H1 (cell line): ENCODE results near the gene SMIM24. TPM values are rescaled to one million over a fixed set of nuclear protein-coding genes. Genes with fewer than 3 reads are reported as not detected.

ENCODE experiments used
- CTCF ChIA-PET: fragments of 300-600 bp; sonication (Branson Sonifier 250); formaldehyde crosslinking; loops from one replicate; lab custom pipeline; 2021; ENCODE audit not compliant: partially characterized antibody; lab: Charles Lee
- POLR2A ChIA-PET: fragments of 300-600 bp; sonication (Branson Sonifier 250); formaldehyde crosslinking; loops from one replicate; lab custom pipeline; 2021; ENCODE audit warnings: inconsistent platforms; ENCODE audit not compliant: partially characterized antibody; lab: Charles Lee
- DNase-seq, 2 experiments: peaks; one replicate each; pipeline versions ENCODE4 v3.0.0 to v3.0.0-alpha.2; 2010 to 2022; ENCODE audit warnings: low spot score in 2 of 2, low read depth in 1 of 2, mixed read lengths in 1 of 2
- FAIRE-seq: peaks from 2 replicates; lab custom pipeline; 2011; peaks lifted over from hg19 to GRCh38; lab: Jason Lieb, UNC
- H2AFZ ChIP-seq: 2 replicates; pipeline ENCODE4 v1.8.1; 2012; ENCODE audit warnings: low read length, inconsistent platforms
- H2AK5ac ChIP-seq: 2 replicates; pipeline ENCODE4 v1.6.1; 2013; ENCODE audit warnings: low read depth, low read length
- H2BK120ac ChIP-seq: replicated peaks from 2 replicates; pipeline ENCODE3; 2013; ENCODE audit warnings: low read depth, low read length, inconsistent platforms
- H2BK12ac ChIP-seq: 2 replicates; pipeline ENCODE4 v1.6.1; 2013; ENCODE audit warnings: low read depth, low read length
- H2BK15ac ChIP-seq: 2 replicates; pipeline ENCODE4 v1.6.1; 2013; ENCODE audit warnings: low read length
- H2BK20ac ChIP-seq: 2 replicates; pipeline ENCODE4 v1.6.1; 2013; ENCODE audit warnings: low read length
- H2BK5ac ChIP-seq: 2 replicates; pipeline ENCODE4 v1.6.1; 2013; ENCODE audit warnings: low read depth, low read length
- H3K14ac ChIP-seq: 2 replicates; pipeline ENCODE4 v1.6.1; 2013; ENCODE audit warnings: inconsistent platforms; ENCODE audit not compliant: insufficient read length
- H3K18ac ChIP-seq: 2 replicates; pipeline ENCODE4 v1.6.1; 2013; ENCODE audit warnings: low read length; ENCODE audit errors: extremely low read depth
- H3K23ac ChIP-seq: 2 replicates; pipeline ENCODE4 v1.6.1; 2013; ENCODE audit warnings: inconsistent platforms; ENCODE audit not compliant: insufficient read length
- H3K23me2 ChIP-seq: 2 replicates; pipeline ENCODE4 v1.6.1; 2013; ENCODE audit warnings: low read depth, low read length
- H3K27ac ChIP-seq: 2 replicates; pipeline ENCODE4 v1.6.1; 2011; ENCODE audit warnings: low read depth, low read length, inconsistent platforms
- H3K27me3 ChIP-seq, 4 experiments: replicated peaks in 1 of 4; 1 replicate in 1 of 4; 2 replicates in 3 of 4; pipeline versions ENCODE4 v1.6.1 to v1.8.1; 2011 to 2013; ENCODE audit warnings: low read length in 3 of 4, mild to moderate bottlenecking in 3 of 4, inconsistent platforms in 2 of 4, mixed read lengths in 2 of 4, moderate library complexity in 1 of 4; ENCODE audit not compliant: control insufficient read depth in 3 of 4, insufficient read depth in 3 of 4; ENCODE audit errors: extremely low read depth in 1 of 4
- H3K36me3 ChIP-seq, 4 experiments: 2 replicates each; pipeline versions ENCODE4 v1.6.1 to v1.8.1; 2011 to 2013; ENCODE audit warnings: mild to moderate bottlenecking in 4 of 4, low read length in 3 of 4, moderate library complexity in 2 of 4, control low read depth in 1 of 4, inconsistent platforms in 1 of 4; ENCODE audit not compliant: insufficient read depth in 4 of 4, control insufficient read depth in 2 of 4
- H3K4ac ChIP-seq: replicated peaks from 2 replicates; pipeline ENCODE3; 2013; ENCODE audit warnings: low read length, low read depth, mixed read lengths, inconsistent platforms; ENCODE audit not compliant: insufficient read length
- H3K4me1 ChIP-seq, 4 experiments: replicated peaks in 1 of 4; 1 replicate in 1 of 4; 2 replicates in 3 of 4; pipeline versions ENCODE4 v1.6.1 to v1.8.1; 2011 to 2013; ENCODE audit warnings: low read length in 3 of 4, inconsistent platforms in 2 of 4, mixed read lengths in 1 of 4; ENCODE audit not compliant: insufficient read depth in 4 of 4, control insufficient read depth in 3 of 4
- H3K4me2 ChIP-seq, 2 experiments: 2 replicates each; pipeline versions ENCODE4 v1.6.1 to v1.8.1; 2011 to 2013; ENCODE audit warnings: low read depth in 2 of 2, low read length in 2 of 2, control low read depth in 1 of 2, inconsistent platforms in 1 of 2, mild to moderate bottlenecking in 1 of 2; ENCODE audit not compliant: insufficient read depth in 1 of 2
- H3K4me3 ChIP-seq, 4 experiments: fragments of 200-600, 300-600 bp in 1 of 4; sonication (generic), shearing (Covaris generic), sonication (Bioruptor Twin) in 1 of 4; 2 replicates each; pipeline versions ENCODE4 v1.5.1 to v1.8.1; 2011 to 2016; ENCODE audit warnings: low read length in 4 of 4, low read depth in 3 of 4, control low read depth in 2 of 4, inconsistent platforms in 2 of 4, mild to moderate bottlenecking in 2 of 4, mixed read lengths in 1 of 4, moderate library complexity in 1 of 4; ENCODE audit not compliant: insufficient read depth in 2 of 4; ENCODE audit errors: extremely low read depth in 1 of 4
- H3K56ac ChIP-seq: replicated peaks from 2 replicates; pipeline ENCODE3; 2013; ENCODE audit warnings: low read depth, mild to moderate bottlenecking, mixed read lengths, low read length, inconsistent platforms; ENCODE audit not compliant: insufficient read length
- H3K79me1 ChIP-seq: 2 replicates; pipeline ENCODE4 v1.6.1; 2013; ENCODE audit warnings: low read depth, low read length, control low read depth
- H3K79me2 ChIP-seq, 2 experiments: 2 replicates each; pipeline versions ENCODE4 v1.6.1 to v1.8.1; 2012 to 2013; ENCODE audit warnings: low read length in 2 of 2, mild to moderate bottlenecking in 2 of 2, inconsistent platforms in 1 of 2; ENCODE audit not compliant: insufficient read depth in 2 of 2, control insufficient read depth in 1 of 2
- H3K9ac ChIP-seq, 4 experiments: replicated peaks in 1 of 4; 1 replicate in 1 of 4; 2 replicates in 3 of 4; pipeline versions ENCODE4 v1.6.1 to v1.8.1; 2011 to 2013; ENCODE audit warnings: low read depth in 3 of 4, low read length in 3 of 4, control low read depth in 2 of 4, mild to moderate bottlenecking in 2 of 4, moderate library complexity in 2 of 4, inconsistent platforms in 1 of 4; ENCODE audit errors: extremely low read depth in 1 of 4
- H3K9me3 ChIP-seq, 2 experiments: 2 replicates each; pipeline versions ENCODE4 v1.6.1 to v1.8.1; 2012 to 2013; ENCODE audit warnings: mild to moderate bottlenecking in 2 of 2, moderate library complexity in 2 of 2, control low read depth in 1 of 2, inconsistent platforms in 1 of 2, low read depth in 1 of 2, low read length in 1 of 2, mixed read lengths in 1 of 2; ENCODE audit not compliant: insufficient read depth in 2 of 2
- H4K20me1 ChIP-seq, 2 experiments: replicated peaks in 1 of 2; 2 replicates each; pipeline versions ENCODE3 to v1.8.1; 2011 to 2013; ENCODE audit warnings: inconsistent platforms in 2 of 2, low read length in 2 of 2, mild to moderate bottlenecking in 1 of 2; ENCODE audit not compliant: insufficient read depth in 2 of 2, control insufficient read depth in 1 of 2
- H4K5ac ChIP-seq: 2 replicates; pipeline ENCODE4 v1.6.1; 2013; ENCODE audit warnings: low read length, low read depth, mixed read lengths, inconsistent platforms; ENCODE audit not compliant: insufficient read length
- H4K8ac ChIP-seq: 2 replicates; pipeline ENCODE4 v1.8.0; 2013; ENCODE audit warnings: mild to moderate bottlenecking, moderate library complexity, low read length, inconsistent platforms; ENCODE audit not compliant: insufficient read depth; ENCODE audit errors: extremely low read depth
- H4K91ac ChIP-seq: replicated peaks from 2 replicates; pipeline ENCODE3; 2013; ENCODE audit warnings: low read length, mixed read lengths, inconsistent platforms; ENCODE audit not compliant: insufficient read length
- BRCA1 ChIP-seq: IDR thresholded peaks from 2 replicates; pipeline ENCODE4 v1.6.1; 2012; ENCODE audit warnings: low read depth, low read length, improper control_type of control experiment
- EP300 ChIP-seq, 2 experiments: IDR thresholded peaks; 1 replicate in 1 of 2; 2 replicates in 1 of 2; pipeline ENCODE4 v1.6.1; 2011 to 2012; ENCODE audit warnings: low read depth in 2 of 2, low read length in 2 of 2, mild to moderate bottlenecking in 2 of 2, borderline replicate concordance in 1 of 2, inconsistent platforms in 1 of 2, moderate library complexity in 1 of 2
- HDAC6 ChIP-seq: IDR thresholded peaks from one replicate; pipeline ENCODE4 v1.7.1; 2012; ENCODE audit warnings: low read depth, mild to moderate bottlenecking, inconsistent platforms, low read length, moderate library complexity
- MAFK ChIP-seq: IDR thresholded peaks from 2 replicates; pipeline ENCODE4 v1.6.1; 2012; ENCODE audit warnings: low read depth, mild to moderate bottlenecking, improper control_type of control experiment, low read length
- RXRA ChIP-seq: IDR thresholded peaks from 2 replicates; pipeline ENCODE4 v1.6.1; 2011; ENCODE audit warnings: low read depth, mild to moderate bottlenecking, low read length, moderate library complexity; ENCODE audit not compliant: insufficient read depth
- WGBS, 2 experiments: shearing (Covaris generic) in 1 of 2; methylation state at CpG; one replicate each; pipeline versions ENCODE4 v1.1.6 to v1.1.7; 2013 to 2015; ENCODE audit warnings: low lambda C conversion rate in 2 of 2, mixed read lengths in 2 of 2, inconsistent platforms in 1 of 2, low coverage in 1 of 2, missing lambda C conversion rate in 1 of 2; ENCODE audit not compliant: insufficient replicate concordance in 2 of 2, insufficient coverage in 1 of 2, insufficient read length in 1 of 2; ENCODE audit errors: extremely low coverage in 1 of 2, missing lambda C conversion rate in 1 of 2; 5-methylcytosine and 5-hydroxymethylcytosine counted together
- polyA plus RNA-seq, 7 experiments: library from polyadenylated mRNA; depleted of rRNA in 3 of 7; stranded (reverse) in 5 of 7; unstranded in 2 of 7; fragments of >200 nt in 5 of 7; fragments of 200-250 nt in 2 of 7; gene quantifications; 1 replicate in 5 of 7; 2 replicates in 1 of 7; 4 replicates in 1 of 7; pipeline versions ENCODE4 v1.2.1 to v1.2.3, GENCODE V29; 2011 to 2013; ENCODE audit warnings: missing spikeins in 2 of 7, mixed read lengths in 2 of 7
- total RNA-seq: library from RNA; stranded (reverse); fragmentation: NEBNext Ultra II Directional; extraction: Animal tissue kit (Norgen Biotek cat#: 25700); gene quantifications from 2 replicates; pipeline ENCODE4 v1.2.1, GENCODE V29; 2021
- TF ChIP-seq, protein P1 (sequence below): IDR thresholded peaks from 2 replicates; pipeline ENCODE4 v1.6.1; 2011; ENCODE audit warnings: low read depth, mild to moderate bottlenecking, low read length; ENCODE audit not compliant: insufficient read depth

SMIM24 gene
- total and polyA plus RNA-seq, 2 of the 8 experiments (the other 6 are each of a cell fraction or from before 2014, with no cell fraction given): 3.8 to 4.5 TPM

DNA sequence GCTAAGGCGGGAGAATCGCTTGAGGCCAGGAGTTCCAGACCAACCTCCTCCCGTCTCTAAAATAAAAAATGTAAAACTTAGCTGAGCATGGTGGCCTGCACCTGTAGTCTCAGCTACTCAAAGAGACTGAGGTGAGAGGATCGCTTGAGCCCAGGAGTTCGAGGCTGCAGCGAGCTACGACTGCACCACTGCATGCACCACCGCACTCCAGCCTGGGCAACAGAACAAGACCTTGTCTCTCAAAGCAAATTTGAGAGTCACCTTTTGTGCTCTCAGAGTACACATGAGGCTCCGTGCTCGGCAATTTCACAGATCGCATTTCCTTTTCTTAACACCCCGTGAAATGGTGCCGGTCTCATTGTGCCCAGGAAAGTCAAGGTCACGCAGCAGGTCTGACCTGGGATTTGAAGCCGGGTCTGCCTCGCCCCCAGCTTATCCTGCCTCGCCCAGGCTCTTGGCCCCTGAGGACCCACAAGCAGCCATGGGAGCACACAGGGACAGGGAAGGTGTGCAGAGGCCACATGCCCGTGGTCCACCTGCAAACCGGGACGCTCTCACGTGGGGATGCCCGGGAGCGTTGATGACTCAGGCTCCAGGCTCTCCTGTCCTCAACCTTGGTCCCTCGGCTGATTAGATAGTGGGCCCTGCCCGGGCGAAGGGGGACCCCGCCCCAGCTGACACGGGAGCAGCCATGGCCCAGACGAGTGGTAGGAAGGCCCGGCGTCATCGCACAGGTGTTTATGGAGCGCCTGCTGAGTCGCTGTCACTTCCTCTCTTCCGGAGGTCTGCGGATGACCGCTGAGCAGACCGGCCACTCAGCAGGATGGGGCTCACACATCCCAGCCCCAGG, 1.1 kb upstream of the SMIM24 start:
- Histone ChIP-seq H3K27ac (no peak overlapping the region), H4K5ac (peak overlapping the region; percentile 27), H2BK120ac (no peak overlapping the region), H4K91ac (no peak overlapping the region), H3K56ac (no peak overlapping the region), H4K20me1 (peaks cover 0 to 3% of the 10 kb centered on the region in 2 experiments), H2AK5ac (no peak overlapping the region)
- TF ChIP-seq MAFK (no peak), HDAC6 (no peak), BRCA1 (no peak), EP300 (IDR thresholded peaks at IDR 0.05; ENCODE audit: borderline replicate concordance in 1 of 2, low read depth in 2 of 2, low read length in 2 of 2) (no peak), RXRA (no peak)
- TF ChIP-seq, protein P1, sequence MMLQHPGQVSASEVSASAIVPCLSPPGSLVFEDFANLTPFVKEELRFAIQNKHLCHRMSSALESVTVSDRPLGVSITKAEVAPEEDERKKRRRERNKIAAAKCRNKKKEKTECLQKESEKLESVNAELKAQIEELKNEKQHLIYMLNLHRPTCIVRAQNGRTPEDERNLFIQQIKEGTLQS: no peak
- TF ChIP-seq, all 59 proteins: peak for 0
- Histone ChIP-seq H3K4me3 (no peak overlapping the region), H3K18ac (no peak overlapping the region), H3K23me2 (peaks cover 12% of the 10 kb centered on the region; the same call in 1 of the 2 replicates), H3K36me3 (no peaks in the 10 kb centered on the region), H3K27me3 (0 out of 7 replicates have a peak, but pooled peaks cover 0 to 4% (median 0%) of the 10 kb centered on the region in 4 experiments), H3K79me2 (no peaks in the 10 kb centered on the region), H2BK15ac (no peak overlapping the region), H3K4me1 (peaks cover 0 to 7% (median 5%) of the 10 kb centered on the region in 4 experiments; a peak in 6 of 7 replicates), H3K4ac (no peak overlapping the region), H3K9ac (no peak overlapping the region; a peak in 1 of 7 replicates), H2AFZ (no peak overlapping the region), H3K79me1 (no peaks in the 10 kb centered on the region), H4K8ac (peak overlapping the region; percentile 74; the same call in 1 of the 2 replicates), H3K9me3 (no peaks in the 10 kb centered on the region), H3K4me2 (peak overlapping the region in 1 of 2 experiments; percentile 46; a peak in 1 of 4 replicates), H2BK20ac (peak overlapping the region; percentile 9; the same call in 1 of the 2 replicates), H3K23ac (no peak overlapping the region), H2BK5ac (no peak overlapping the region), H3K14ac (no peak overlapping the region), H2BK12ac (0 out of 2 replicates have a peak overlapping the region, but pooled peaks have one; percentile 44)
- ChIA-PET POLR2A (interaction anchor here (0.6 to 3.0 kb wide), 4 partner anchors 10 to 187 kb away, joined by 3 to 18 read pairs (median 4); partner anchors contain the start of gene DOHH), CTCF (interaction anchor here (0.6 to 8.4 kb wide), 7 partner anchors 10 to 1520 kb away, joined by 3 to 97 read pairs (median 3); no protein-coding TSS in a partner anchor)
- DNase-seq (no peak), FAIRE-seq (no peak)
- WGBS, 2 experiments: 87% methylated on average over 37 of the region's 38 CpGs; no CpG with 5 or more reads in 1 of the 2 experiments
